GM19372 (cell line): ENCODE measurements around the gene NEK1.
"Not testable (repeated sequence)": the region's sequence is repeated elsewhere in the genome, so short reads cannot be mapped to it uniquely, and the experiment has no call there.

Experiments
- ATAC-seq: cut with Tn5 transposase; IDR thresholded peaks from one replicate; pipeline ENCODE4 v1.9.1; 2021; ENCODE audit warnings: mild to moderate bottlenecking, low read depth, moderate library complexity; ENCODE audit not compliant: unreplicated experiment

The NEK1 gene

DNA sequence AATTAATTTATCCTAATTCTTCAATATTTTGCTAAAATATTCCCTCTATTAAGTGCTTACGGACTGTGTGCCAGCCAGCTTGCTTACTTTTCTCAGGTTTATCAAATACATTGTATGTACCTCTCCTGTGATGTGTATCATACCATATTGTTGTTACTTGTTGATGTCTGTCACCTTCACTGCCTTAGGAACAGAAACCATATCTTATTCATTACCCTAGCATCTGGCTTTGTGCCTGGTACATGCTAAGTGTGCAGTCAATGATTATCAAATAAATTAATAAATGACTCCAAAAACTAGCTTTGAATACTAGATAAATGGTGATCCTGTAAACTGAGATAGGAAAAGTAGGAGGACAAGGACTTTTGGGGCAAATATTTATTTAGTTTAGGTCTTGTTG is 14.9 kb upstream of the NEK1 start:
- ATAC-seq, result no peak

DNA sequence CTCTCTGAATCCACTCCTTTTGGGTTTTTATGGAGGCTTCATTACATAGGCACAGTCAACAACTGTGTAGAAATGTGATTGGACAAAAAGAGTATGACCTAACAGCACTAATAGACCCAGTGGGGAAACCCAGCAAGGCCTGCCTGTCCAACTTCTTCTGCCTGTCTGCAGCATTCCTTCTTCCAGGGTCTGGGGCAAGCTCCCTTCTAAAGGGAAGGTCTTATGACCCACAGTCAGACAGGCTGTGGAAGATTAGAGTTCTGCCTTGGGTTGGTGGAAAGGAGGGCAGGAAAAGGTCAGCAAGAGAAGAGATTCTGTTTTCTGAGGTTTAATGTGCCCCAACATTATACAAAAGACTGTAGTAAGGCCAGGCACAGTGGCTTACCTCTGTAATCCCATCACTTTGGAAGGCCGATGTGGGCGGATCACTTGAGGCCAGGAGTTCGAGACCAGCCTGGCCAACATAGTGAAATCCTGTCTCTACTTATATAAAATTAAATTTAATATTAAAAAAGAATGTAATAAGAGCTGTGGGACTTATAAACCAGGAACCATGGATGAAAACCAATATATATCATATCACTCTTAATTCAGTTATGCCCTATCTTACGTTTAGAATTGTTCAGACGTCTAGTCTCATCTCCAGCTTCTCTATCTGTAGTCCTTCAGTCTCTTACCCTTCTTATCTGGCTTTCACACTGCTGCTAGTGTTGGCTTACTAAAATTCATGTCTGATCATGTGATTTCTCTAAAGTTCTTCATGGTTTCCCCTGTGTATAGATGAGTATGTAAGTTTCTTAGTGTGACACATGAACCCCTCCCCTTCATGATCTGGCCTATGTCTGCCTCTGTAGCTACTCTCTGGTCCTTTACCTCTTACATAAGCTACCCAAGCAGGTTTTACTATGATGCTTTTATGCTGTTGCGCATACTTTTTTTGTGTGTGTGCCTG is 14.2 kb upstream of the NEK1 start:
- ATAC-seq, result no peak

DNA sequence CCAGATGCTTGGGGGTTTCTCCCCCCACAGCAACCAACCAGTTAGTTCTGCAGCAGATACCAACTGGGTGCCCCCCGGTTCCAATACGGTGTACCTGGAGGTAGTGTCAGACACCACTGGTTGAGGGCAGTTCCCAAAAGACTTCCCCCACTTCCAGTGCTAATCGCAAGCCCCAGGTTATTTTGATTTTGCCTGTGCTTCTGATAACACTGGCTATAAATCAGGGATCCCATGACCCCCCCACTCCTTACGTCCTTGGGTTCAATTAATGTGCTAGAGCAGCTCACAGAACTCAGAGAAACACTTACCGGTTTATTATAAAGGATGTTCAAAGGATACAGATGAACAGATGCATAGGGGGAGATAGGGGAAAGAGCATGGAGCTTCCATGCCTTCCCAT is 13.5 kb upstream of the NEK1 start:
- ATAC-seq, result no peak

DNA sequence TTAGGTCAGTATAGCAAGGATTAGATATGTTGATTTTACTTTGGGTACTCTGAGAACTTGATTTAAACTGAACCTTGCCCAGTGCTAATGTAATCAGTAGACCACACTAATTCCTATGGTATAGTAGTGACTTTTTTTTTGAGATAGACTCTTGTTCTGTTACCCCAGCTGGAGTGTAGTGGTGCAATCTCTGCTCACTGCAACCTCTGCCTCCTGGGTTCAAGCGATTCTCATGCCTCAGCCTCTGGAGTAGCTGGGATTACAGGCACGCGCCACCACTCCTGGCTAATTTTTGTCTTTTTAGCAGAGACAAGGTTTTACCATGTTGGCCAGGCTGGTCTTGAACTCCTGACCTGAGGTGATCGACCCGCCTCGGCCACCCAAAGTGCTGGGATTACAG is 11.6 kb upstream of the NEK1 start:
- ATAC-seq, result not testable (repeated sequence)

DNA sequence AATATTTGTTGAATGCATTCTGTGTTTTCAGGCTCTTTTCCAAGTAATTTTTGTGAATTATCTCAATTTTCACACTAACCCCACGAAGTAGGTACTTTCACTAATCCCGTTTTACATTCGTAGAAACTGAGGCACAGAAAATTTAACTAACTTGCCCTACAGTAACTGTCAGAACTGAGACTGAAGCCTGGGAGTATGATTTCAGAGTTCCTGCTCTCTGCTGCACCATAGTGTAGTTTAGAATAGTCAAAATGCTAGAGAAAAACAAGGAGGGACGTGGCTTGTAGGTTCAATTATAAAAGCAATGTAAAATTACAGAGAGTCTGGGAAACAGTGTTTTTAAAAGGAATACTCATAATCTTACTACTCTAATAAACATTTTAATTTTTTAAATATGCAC is 10.2 kb upstream of the NEK1 start:
- no peak for ATAC-seq

DNA sequence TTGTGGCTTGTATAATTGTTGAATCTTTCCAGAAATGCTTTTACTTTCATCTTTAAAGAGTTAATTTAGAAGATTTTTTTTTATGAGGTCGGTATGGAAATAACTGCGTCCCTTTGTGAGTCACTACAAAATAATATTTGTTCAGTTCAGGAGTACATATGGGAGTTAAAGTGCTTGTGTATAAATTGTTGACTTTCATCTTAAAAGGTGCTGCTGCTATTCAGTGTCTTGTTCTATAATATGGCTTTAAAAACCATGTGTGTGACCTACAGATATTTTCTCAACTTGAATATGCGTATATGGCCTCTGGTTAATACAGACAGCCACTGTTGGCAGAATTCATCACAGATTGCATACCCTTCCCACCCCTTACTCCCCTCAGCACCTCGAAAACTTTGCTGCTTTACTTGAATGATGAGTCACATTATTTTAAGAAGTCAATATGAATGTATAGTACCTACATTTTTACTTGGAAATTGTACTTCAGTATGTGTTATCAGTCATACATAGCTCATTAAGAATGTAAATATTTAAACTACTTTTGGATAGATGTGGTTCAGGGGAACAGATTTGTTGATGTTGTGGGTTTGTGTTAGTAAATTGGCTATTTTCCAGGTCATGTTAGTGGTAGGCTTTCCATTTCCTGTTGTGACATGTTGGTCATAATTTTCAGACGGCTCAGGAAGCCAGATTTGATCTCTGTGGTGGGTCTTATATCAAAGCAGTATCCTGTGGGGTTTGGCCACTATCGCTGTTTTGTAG is 9.5 kb upstream of the NEK1 start:
- ATAC-seq, result no peak

DNA sequence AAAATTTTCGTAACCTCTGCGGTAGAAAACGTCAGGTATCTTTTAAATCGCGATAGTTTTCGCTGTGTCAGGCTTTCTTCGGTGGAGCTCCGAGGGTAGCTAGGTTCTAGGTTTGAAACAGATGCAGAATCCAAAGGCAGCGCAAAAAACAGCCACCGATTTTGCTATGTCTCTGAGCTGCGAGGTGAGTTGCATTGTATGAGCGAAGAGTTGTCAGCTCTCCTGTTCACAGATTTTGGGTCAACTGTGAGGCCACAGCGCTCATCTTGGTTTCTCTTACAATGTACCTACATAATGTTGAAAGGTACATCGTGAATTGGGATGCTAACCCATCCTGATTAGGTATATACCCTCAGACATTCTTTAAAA is 8.5 kb upstream of the NEK1 start:
- no peak for ATAC-seq

DNA sequence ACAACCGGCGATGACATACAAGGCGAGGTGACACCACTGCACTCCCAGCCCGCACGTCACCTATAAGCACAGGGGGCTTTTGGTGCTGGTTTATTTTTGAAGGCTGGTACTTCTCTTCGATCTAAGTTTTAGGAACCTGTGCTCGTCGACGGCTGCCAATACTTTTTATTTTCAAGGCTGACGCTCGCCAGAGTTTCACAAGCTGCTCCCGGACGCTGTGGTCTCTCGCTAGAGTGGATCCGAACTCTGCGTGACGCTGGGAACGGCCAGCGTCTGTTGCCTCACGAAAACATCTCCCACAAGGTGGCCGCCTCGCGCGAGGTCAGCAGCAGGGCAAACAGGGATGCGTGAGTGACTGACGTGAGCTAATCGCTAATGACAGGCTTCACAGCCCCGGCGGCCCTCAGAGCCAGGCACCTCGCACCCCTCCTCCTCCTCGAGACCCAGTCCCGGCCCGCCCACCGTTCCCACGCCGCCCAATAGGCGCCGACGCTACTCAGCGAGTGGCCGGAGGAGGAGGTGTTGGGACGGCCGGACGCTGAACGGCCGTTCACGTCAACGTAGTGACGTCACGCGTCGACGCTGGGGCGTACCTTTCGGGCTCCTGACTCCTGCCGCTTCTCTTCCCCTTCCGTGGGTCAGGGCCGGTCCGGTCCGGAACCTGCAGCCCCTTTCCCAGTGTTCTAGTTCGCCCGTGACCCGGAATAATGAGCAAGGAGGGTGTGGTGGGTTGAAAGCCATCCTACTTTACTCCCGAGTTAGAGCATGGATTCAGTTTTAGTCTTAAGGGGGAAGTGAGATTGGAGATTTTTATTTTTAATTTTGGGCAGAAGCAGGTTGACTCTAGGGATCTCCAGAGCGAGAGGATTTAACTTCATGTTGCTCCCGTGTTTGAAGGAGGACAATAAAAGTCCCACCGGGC is 7.8 kb upstream of the NEK1 start, which contains the start of gene CLCN3:
Gene CLCN3 (plus strand): TSS at position 621 of the 922 bp plus-strand sequence. CDS start 15,351 bp downstream, outside the sequence.
- ATAC-seq, result peak; percentile 91

DNA sequence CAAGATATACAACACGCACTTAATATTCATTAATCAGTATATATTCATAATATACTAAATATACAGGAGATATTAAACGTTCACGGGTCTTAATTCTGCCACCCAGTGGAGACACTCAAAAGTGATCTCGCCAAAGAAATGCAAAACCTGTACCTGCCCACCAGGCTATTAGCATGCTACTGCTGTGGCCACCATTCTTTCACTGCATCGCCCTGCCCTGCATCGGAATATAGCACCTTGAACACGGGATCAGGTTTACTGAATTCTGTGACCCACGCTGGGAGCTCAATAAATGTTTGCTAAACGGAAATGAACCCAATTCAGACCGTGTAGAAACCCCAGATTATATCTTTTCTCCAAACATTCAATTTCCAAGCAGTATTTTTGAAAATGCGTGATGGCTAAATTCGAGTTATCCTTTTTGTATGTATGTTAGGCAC is 7.2 kb upstream of the NEK1 start:
- ATAC-seq, result peak; percentile 42

DNA sequence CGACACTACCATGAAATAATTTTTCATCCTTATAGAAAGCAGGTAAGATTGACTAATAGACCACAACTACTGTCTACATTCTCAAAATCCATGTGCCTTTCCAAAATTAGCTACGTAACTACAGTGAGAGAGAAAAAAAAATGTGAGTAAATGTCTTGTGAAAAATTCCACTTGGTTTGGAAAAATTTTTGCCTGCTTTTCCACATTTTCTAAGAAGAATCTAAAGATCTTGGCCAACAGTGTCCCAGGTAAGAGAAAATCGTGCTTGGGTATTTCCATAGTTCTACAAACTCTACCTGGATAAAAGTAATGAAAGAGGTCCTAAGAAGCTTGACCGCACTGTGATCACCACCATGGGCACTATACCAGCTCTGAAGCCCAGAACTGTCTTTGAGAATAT is 6.6 kb upstream of the NEK1 start:
- ATAC-seq, result no peak

DNA sequence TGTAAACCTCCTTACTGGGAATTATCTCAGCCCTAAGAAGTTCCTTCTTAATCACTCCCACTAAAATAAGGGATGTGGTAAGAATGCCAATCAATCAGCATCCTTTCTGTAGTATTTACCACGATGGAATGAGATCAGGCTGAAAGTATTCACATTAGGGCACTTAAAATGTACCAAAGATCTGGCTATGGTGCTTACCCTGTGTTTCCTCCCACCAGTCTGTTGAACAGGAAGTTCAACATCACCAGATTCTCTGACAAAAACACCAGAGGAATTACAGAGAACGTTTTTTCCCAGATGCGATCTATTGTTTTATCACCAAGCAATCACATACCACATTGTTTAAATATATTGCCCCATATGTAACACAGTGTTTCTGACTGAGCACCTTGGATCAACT is 5.9 kb upstream of the NEK1 start:
- ATAC-seq, result no peak

DNA sequence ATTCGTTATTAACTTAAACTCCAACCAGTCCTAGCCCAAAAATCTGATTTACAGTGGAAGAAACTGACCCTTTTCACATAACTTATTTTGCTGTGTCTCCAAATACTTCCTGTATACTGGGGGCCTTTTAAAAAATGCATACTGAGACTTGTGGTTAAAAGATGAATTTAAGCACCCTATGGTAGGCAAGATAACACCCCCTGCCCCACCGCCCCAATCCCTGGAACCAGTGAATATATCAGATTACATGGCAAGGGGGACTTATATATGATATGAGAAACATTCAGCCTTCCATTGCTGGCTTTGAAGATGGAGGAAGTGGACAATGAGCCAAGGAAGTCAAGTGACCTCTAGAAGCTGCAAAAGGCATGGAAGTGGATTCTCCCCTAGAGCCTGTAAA is 4.9 kb upstream of the NEK1 start:
- ATAC-seq, result no peak

DNA sequence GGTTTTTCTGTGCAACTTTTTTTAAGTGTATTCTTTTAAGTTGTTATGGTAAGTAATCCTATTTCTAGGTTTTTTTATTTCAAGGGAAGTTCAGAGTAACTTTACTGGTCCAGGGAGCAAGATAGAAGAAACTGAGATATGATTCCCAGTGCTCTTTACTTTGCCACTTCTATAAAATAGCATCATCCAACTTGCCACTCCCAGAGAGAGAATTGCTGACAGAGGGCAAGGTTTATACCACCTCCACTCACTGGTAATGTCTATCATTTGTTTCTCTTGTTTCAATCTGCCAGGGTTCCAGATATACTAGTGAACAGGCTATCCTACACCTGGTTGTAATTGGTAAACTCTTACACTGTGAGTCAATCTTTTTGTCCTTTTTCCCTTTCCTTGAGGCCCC is 4.5 kb upstream of the NEK1 start:
- ATAC-seq, result no peak

DNA sequence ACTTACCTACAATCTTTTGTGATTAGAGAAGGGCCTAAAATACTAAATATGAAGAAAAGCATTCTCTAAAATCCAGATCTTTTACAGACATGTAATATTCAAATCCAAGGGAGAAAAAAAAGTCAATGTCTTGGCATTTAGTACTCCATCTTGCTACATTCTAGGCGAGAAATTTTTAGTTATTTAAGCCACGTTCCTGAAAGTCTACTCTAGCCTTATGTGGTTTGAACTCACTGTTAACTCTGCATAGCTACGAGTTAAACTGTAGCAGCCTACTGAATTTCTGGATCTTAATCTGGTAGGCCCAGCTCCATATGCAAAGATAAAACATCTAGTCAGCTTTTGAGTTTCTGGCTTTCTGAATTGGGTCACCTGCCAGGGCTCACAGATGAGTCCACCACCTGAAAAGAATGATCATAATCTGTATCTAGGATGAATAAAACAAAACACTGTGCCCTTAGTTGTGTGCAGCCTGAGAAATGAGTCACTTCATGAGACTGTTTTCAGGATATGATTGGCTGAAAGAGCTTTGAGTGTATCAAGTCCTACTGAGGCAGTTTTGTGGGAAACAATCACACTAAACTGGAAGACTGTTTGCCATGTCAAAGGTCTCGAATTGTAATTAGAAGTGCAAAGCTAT is 3.2 kb upstream of the NEK1 start:
- no peak for ATAC-seq

DNA sequence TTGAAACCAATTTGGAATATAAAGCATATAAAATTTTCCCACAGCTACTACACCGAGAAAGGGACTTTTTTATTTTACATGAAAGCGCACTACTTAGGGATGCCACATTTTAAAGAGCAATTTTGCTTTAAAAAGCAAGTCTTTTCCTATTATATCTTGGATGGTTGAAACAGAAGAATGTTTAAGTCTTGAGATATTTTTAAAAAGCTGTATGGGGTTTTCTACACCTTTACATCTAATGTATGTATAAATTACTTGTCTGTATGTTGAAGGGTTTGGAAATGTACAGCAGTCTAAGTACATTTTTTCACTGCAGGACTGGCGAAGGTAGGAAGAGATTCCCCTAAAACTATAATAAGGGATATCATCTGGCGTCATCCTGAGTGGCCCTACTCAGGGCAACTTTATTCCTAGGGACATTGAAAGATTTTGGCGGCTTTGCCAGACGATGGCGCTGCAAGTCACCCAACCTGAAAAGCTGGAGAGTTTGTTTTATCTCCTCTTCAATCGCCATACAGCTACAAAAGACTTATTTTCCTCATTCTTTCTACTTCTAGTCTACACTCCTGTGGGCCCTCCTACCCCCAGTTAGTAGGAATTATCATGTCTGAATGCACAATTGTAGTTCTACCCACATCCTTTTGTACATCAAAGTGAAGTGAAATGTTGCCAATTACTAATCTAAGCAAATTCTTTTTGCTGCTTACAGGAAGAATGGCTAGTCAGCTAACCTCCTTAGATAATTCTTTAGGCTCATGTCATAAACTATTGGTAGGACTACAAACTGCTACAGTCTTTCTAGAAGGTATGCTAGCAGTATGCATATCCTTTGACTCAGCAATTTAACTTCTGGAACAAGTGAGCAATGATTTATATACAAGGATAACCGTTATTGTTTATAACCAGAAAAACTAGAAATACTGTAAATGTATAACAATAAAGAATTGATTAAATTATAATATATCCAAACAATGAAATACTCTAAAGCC is 782 bp upstream of the NEK1 start:
- peak; percentile 38 for ATAC-seq

DNA sequence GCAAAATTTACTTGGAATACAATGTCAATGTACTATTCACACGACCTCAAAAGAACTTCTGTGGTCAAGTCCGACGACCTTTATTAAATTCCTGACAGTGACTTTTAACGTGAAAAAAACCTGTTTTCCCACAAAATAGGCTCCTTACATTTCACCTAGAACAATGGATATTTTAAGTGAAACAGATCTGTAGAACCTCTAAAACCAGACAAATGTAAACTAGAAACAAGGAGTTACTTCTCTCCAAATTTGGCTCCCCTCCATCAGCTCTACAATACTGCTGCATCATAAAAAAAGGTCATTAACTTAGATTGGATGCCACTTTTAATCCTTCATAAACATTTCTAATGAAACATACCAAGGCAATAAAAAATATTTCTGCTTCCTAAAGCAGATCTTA is 1.2 kb downstream of the NEK1 start:
- no peak for ATAC-seq

DNA sequence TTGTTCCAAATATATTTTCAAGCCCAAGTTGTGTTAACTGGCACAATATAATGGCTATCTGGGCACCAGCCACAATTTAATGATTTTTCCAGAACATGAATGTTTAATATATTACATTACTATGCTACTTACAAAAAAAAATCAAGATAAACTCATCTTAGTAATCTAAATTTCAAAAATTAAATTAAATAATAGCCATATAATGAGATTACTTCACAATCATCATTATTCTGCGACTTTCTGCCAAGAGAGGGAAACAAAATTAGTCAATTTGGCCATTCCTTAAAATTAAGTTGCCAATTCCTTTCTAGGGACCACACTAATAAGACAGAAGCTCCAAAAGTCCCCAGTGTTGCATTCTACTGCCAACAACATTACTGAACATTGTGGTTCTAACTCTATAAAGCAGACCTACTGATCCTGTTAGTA is 7.5 kb downstream of the NEK1 start:
- no peak for ATAC-seq

DNA sequence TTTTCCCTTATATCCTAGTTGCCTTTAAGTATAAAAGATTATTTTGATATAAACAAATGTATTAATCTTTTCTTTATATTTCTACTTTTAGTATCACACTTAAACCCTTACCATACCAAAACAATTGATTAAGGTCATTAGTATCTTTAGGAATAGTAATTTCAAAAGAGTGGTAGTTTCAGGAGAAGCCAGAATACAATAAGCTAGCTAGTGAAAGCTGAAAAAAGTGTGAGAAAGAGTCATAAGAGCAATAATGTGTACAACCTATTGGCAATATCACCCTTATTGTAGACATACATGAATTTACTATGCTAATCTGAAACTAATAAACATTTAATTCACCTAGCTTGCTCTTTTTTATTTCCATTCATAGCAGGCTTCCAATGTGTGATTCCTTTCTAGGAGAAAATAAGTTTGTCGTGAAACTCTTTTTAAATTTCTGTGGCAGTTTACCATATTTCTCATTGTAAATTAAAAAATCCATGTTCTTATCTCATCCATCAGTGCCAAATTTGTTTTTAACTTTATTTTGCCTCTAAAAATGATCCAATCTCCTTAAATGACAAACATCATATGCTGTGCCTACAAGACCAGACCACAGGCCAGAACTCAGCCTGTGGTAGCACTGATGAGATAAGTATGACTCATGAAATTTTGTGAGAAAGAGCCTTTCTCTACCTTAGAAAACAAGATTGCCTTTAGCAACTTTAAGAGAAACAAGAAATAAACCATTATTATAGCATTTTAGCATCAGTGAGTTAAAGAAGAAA is 8.1 kb downstream of the NEK1 start:
- ATAC-seq, result peak; percentile 59
